Effector CD4-positive, alpha-beta T cell (primary cell): ENCODE data around the gene CCRL2.
A peak's percentile ranks its signal among the peaks of the same experiment; 100 is the strongest.

Experiments
- DNase-seq: peaks from one replicate; pipeline ENCODE4 v3.0.0-alpha.2; 2020
- total RNA-seq: gene quantifications from one replicate; lab custom pipeline; 2026; lab: John Stamatoyannopoulos, UW

Gene CCRL2, protein sequence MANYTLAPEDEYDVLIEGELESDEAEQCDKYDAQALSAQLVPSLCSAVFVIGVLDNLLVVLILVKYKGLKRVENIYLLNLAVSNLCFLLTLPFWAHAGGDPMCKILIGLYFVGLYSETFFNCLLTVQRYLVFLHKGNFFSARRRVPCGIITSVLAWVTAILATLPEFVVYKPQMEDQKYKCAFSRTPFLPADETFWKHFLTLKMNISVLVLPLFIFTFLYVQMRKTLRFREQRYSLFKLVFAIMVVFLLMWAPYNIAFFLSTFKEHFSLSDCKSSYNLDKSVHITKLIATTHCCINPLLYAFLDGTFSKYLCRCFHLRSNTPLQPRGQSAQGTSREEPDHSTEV
- 0.75 reads per million for total RNA-seq

DNA sequence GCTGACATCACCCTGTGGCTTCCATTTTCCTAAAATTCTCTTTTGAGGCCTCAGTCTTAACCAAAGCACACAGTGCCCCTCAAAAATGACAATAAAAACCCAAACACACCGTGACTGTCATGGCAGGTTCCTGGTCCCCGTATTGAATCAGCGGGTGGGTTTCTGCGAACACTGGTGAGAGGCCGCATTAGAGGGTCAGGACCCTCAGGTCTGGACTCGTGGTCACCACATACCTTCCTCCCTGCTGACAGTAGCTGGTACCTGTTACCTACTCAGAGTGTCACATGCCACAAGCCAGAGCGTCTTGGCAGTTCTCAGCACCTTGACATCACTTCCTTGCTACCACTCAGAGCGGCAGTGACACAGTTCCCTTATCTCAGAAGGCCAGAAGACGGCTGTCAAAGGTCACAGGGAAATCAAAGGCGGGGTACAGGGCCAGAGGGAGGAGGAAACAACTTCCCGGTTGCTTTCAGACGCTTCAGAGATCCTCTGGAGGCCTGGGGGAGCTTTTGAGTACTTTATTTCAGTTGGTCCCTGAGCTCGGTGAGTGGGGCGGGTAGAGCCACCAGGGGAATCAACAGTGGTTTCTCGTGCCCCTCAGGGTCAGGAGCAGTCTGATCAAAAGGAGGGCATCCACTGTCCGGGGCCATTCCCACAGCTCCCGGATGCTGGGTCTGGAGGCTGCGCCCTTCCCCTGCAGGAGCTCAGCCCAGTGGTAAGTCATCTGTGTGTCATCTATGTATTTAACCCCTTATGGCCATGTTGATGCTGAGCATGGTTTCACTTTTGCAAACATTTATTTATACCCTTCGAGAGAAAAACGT, at the start of gene CCRL2, which contains the start of gene CCR5AS:
TSS of gene CCRL2 (plus strand) at position 472 of the 824 bp plus-strand sequence. CDS start 821 bp downstream, outside the sequence.
TSS of gene CCR5AS (minus strand) at position 279 of the 824 bp plus-strand sequence.
- no peak for DNase-seq

DNA sequence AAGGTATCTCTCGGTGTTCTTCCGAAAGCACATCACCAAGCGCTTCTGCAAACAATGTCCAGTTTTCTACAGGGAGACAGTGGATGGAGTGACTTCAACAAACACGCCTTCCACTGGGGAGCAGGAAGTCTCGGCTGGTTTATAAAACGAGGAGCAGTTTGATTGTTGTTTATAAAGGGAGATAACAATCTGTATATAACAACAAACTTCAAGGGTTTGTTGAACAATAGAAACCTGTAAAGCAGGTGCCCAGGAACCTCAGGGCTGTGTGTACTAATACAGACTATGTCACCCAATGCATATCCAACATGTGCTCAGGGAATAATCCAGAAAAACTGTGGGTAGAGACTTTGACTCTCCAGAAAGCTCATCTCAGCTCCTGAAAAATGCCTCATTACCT, 48.6 kb upstream of the CCRL2 start:
- DNase-seq, result no peak

DNA sequence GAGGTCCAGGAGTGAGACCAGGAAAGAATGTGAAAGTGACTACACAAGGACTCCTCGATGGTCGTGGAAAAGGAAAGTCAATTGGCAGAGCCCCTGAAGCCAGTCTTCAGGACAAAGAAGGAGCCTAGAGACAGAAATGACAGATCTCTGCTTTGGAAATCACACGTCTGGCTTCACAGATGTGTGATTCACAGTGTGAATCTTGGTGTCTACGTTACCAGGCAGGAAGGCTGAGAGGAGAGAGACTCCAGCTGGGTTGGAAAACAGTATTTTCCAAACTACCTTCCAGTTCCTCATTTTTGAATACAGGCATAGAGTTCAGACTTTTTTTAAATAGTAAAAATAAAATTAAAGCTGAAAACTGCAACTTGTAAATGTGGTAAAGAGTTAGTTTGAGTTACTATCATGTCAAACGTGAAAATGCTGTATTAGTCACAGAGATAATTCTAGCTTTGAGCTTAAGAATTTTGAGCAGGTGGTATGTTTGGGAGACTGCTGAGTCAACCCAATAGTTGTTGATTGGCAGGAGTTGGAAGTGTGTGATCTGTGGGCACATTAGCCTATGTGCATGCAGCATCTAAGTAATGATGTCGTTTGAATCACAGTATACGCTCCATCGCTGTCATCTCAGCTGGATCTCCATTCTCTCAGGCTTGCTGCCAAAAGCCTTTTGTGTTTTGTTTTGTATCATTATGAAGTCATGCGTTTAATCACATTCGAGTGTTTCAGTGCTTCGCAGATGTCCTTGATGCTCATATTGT, 47.1 kb upstream of the CCRL2 start:
- no peak for DNase-seq

DNA sequence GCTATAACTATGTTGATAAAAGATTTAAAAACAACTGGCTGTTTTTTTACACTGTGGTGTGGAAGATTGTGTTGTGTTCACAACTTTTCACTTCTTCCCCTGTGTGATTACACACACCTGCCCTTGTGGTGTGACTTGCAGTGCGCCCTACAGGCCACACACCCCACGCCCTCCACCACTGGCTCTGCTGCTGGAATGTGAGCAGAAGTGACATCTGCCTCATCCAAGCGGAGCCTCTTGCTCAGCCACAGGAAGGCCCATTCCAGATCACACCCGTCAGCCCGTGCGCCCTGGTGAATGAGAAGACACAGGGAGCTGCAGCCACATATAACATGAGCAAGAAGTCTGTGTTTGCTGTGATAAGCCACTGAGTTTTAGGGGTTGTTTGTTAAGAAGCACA, 46.2 kb upstream of the CCRL2 start:
- no peak for DNase-seq

DNA sequence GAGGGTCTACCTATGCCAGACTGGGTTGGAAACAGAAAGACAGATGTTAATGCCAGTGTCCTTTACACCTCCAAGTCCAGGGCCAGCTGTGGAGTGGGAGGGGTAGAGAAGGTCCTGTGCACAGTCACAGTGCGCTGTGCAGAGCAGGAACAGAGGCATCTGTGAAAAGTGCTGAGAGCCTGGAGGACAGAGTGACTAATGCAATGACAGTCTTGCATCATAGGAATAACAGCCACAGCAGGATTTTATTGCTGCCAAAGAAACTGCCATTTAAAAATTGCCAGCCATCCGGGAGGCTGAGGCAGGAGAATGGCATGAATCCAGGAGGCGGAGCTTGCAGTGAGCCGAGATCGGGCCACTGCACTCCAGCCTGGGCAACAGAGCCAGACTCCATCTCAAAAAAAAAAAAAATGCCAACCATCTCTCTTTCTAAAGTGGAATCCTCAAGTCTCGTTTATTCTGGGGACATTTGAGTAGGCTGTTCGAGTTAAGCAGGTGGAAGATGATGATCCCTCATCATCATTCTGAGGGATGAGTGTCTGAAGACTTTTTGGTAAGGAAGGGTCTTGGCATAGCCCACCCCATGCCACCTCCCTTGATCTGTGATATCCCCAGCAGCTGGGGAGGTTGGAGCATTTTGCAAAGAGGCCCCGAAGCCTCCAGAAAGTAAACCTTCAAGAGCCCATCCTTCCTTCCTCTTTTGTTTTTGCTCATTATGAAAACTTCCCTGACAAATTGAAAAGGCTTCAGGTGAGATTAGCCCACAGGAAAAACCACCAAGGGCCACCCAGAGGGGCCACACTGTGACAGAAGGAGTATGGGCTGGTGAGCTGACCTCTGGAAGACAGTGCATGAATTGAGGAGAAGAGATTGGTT, 45.4 kb upstream of the CCRL2 start:
- DNase-seq, result no peak

DNA sequence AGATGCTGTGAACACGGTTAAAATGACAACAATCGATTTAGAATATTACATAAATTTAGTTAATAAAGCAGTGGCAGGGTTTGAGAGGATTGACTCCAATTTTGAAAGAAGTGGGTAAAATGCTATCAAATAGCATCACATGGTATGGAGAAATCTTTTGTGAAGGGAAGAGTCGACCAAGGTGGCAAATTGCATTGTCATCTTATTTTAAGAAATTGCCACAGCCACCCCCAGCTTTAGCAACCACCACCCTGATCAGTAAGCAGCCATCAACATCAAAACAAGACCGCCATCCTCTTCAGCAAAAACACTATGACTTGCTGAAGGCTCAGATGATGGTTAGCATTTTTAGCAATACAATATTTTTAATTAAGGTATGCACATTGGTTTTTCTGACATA, 42.0 kb upstream of the CCRL2 start:
- no peak for DNase-seq

DNA sequence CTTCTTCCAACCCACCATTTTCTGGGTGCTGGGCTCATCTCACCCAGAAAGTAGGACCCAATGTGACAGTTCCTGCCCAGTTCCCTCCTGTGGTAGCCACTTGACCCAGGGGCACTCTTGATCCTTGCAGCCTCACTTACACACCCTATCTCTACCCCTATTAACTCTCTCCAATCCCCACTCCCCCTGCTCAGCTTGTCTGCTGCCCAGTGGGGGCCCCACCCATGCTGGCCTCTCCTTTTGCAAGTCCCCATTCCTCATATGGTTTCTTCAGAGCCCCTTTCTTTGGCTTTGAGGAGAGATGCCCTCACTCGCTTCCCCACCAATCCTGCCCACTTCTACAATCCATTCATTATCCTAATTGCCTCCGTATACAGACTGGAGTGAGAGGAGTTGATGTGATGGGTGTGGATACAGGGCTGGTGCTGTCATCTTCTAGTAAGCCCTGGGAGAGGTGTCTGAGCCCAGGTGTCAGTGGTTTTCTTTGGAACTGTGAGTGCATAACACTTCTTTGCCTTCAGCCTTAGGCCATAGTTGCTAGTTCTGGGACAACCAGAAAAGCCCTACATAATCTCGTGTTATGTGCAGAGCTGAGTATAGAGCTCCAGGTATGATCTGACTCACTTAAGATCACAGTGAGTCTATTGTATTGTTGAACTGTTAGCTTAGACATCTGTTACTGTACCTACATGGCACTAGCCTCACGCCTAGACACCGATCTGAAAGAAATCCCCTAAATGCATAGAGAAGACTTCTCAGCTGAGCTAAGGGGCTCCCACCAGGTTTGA, 41.1 kb upstream of the CCRL2 start:
- no peak for DNase-seq

DNA sequence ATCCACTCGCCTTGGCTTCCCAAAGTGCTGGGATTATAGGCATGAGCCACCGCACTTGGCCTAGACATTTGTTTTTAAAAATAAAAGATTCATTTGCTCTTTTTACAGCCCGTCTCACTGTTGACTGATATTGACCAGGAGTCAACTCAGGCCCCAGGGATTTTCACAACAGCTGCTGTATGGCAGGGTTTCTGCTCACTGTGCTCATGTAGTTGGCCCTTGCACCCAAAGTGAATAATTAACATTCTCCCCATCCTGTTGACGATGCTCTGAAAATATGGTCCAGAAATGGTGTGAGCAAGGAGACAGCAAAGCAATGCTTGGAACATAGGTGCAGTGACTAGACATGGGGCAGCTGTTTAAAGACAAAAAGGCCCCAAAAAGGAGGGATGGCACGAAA, 39.2 kb upstream of the CCRL2 start:
- no peak for DNase-seq

DNA sequence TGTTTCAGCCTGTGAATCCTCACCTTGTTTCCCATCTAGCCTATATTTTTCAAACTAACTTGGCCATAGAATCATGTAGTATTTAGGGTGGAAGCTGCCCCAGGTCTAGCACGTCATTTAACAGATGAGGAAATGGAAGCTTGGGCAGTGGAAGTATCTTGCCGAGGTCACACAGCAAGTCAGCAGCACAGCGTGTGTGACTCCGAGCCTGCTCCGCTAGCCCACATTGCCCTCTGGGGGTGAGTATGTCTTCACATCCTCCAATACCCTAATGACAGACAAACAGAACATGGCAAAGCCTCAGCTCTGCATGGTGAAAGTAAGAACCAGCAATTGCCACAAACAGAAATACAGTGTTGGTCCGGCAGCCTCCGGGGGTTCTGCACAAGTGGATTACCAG, 38.5 kb upstream of the CCRL2 start:
- peak; percentile 33 for DNase-seq

DNA sequence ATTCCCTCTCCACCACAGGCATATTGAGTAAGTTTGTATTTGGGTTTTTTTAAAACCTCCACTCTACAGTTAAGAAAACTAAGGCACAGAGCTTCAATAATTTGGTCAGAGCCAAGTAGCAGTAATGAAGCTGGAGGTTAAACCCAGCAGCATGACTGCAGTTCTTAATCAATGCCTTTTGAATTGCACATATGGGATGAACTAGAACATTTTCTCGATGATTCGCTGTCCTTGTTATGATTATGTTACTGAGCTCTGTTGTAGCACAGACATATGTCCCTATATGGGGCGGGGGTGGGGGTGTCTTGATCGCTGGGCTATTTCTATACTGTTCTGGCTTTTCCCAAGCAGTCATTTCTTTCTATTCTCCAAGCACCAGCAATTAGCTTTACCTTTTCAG, 37.9 kb upstream of the CCRL2 start:
- no peak for DNase-seq

DNA sequence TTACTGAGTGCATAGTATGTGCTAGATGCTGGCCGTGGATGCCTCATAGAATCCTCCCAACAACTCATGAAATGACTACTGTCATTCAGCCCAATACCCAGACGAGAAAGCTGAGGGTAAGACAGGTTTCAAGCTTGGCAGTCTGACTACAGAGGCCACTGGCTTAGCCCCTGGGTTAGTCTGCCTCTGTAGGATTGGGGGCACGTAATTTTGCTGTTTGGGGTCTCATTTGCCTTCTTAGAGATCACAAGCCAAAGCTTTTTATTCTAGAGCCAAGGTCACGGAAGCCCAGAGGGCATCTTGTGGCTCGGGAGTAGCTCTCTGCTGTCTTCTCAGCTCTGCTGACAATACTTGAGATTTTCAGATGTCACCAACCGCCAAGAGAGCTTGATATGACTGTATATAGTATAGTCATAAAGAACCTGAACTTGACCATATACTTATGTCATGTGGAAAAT, 37.4 kb upstream of the CCRL2 start:
- no peak for DNase-seq

DNA sequence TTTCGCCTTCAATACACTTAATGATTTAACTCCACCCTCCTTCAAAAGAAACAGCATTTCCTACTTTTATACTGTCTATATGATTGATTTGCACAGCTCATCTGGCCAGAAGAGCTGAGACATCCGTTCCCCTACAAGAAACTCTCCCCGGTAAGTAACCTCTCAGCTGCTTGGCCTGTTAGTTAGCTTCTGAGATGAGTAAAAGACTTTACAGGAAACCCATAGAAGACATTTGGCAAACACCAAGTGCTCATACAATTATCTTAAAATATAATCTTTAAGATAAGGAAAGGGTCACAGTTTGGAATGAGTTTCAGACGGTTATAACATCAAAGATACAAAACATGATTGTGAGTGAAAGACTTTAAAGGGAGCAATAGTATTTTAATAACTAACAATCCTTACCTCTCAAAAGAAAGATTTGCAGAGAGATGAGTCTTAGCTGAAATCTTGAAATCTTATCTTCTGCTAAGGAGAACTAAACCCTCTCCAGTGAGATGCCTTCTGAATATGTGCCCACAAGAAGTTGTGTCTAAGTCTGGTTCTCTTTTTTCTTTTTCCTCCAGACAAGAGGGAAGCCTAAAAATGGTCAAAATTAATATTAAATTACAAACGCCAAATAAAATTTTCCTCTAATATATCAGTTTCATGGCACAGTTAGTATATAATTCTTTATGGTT, 36.1 kb upstream of the CCRL2 start, which contains the start of gene CCR5:
TSS of gene CCR5 (plus strand) at position 108 of the 680 bp plus-strand sequence. CDS start 1,957 bp downstream, outside the sequence.
- no peak for DNase-seq

DNA sequence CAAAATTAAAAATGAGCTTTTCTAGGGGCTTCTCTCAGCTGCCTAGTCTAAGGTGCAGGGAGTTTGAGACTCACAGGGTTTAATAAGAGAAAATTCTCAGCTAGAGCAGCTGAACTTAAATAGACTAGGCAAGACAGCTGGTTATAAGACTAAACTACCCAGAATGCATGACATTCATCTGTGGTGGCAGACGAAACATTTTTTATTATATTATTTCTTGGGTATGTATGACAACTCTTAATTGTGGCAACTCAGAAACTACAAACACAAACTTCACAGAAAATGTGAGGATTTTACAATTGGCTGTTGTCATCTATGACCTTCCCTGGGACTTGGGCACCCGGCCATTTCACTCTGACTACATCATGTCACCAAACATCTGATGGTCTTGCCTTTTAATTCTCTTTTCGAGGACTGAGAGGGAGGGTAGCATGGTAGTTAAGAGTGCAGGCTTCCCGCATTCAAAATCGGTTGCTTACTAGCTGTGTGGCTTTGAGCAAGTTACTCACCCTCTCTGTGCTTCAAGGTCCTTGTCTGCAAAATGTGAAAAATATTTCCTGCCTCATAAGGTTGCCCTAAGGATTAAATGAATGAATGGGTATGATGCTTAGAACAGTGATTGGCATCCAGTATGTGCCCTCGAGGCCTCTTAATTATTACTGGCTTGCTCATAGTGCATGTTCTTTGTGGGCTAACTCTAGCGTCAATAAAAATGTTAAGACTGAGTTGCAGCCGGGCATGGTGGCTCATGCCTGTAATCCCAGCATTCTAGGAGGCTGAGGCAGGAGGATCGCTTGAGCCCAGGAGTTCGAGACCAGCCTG, 35.3 kb upstream of the CCRL2 start:
- DNase-seq, result no peak

DNA sequence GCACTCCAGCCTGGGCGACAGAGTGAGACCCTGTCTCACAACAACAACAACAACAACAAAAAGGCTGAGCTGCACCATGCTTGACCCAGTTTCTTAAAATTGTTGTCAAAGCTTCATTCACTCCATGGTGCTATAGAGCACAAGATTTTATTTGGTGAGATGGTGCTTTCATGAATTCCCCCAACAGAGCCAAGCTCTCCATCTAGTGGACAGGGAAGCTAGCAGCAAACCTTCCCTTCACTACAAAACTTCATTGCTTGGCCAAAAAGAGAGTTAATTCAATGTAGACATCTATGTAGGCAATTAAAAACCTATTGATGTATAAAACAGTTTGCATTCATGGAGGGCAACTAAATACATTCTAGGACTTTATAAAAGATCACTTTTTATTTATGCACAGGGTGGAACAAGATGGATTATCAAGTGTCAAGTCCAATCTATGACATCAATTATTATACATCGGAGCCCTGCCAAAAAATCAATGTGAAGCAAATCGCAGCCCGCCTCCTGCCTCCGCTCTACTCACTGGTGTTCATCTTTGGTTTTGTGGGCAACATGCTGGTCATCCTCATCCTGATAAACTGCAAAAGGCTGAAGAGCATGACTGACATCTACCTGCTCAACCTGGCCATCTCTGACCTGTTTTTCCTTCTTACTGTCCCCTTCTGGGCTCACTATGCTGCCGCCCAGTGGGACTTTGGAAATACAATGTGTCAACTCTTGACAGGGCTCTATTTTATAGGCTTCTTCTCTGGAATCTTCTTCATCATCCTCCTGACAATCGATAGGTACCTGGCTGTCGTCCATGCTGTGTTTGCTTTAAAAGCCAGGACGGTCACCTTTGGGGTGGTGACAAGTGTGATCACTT, 34.3 kb upstream of the CCRL2 start:
- no peak for DNase-seq

DNA sequence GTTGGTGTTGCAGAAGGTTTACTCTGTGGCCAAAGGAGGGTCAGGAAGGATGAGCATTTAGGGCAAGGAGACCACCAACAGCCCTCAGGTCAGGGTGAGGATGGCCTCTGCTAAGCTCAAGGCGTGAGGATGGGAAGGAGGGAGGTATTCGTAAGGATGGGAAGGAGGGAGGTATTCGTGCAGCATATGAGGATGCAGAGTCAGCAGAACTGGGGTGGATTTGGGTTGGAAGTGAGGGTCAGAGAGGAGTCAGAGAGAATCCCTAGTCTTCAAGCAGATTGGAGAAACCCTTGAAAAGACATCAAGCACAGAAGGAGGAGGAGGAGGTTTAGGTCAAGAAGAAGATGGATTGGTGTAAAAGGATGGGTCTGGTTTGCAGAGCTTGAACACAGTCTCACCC, 32.3 kb upstream of the CCRL2 start:
- no peak for DNase-seq

DNA sequence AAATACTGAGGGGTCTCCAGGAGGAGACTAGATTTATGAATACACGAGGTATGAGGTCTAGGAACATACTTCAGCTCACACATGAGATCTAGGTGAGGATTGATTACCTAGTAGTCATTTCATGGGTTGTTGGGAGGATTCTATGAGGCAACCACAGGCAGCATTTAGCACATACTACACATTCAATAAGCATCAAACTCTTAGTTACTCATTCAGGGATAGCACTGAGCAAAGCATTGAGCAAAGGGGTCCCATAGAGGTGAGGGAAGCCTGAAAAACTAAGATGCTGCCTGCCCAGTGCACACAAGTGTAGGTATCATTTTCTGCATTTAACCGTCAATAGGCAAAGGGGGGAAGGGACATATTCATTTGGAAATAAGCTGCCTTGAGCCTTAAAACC, 31.8 kb upstream of the CCRL2 start:
- DNase-seq, result no peak

DNA sequence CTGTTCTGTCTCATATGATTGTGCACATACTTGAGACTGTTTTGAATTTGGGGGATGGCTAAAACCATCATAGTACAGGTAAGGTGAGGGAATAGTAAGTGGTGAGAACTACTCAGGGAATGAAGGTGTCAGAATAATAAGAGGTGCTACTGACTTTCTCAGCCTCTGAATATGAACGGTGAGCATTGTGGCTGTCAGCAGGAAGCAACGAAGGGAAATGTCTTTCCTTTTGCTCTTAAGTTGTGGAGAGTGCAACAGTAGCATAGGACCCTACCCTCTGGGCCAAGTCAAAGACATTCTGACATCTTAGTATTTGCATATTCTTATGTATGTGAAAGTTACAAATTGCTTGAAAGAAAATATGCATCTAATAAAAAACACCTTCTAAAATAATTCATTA, 31.2 kb upstream of the CCRL2 start:
- no peak for DNase-seq

DNA sequence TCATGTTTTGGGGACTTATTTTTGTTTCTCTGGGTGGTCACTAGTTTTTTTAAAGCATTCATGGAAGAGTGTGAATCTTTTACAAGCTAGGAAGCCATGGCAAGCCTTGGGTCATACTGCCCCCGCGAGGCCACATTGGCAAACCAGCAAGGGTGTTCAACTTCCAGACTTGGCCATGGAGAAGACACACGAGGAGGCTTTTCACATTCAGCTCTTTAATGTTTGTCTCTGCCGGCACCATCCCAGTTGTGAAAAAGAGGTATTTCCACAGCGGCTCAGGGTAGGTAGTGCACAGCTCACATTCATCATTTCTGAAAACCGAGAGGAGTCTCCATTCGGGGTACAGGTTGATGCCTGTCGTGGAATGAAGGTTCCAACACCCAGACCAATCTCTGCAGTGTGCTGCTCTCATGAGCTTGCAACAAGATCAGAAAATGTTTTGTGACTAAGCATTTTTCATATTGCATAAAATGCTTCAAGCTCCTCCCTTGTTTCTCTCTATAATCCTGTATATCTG, 28.6 kb upstream of the CCRL2 start:
- DNase-seq, result peak; percentile 44
